Activated naive CD8-positive, alpha-beta T cell treated with anti-CD3 and anti-CD28 coated beads, Interleukin-2, amount 50 U/mL, for 24 hours (primary cell): Measurements from ENCODE around the gene ANKRD50.

Experiments
- ATAC-seq: fragments of 150-1000 bp; cut with Tn5 transposase; one replicate; pipeline ENCODE4 v1.10.0; 2021
- DNase-seq: peaks from one replicate; pipeline ENCODE4 v3.0.0; 2021
- H3K27ac Mint-ChIP-seq: one replicate; pipeline ENCODE4 v1.8.0; 2021; ENCODE audit warnings: mild to moderate bottlenecking, mixed read lengths
- H3K27me3 Mint-ChIP-seq: one replicate; pipeline ENCODE4 v1.8.0; 2021; ENCODE audit warnings: mixed read lengths
- H3K36me3 Mint-ChIP-seq: one replicate; pipeline ENCODE4 v1.8.0; 2021; ENCODE audit warnings: low read depth, mixed read lengths
- H3K4me1 Mint-ChIP-seq: one replicate; pipeline ENCODE4 v1.8.0; 2021; ENCODE audit warnings: mixed read lengths
- H3K4me3 Mint-ChIP-seq: one replicate; pipeline ENCODE4 v1.8.0; 2021; ENCODE audit warnings: mild to moderate bottlenecking, moderate library complexity, mixed read lengths
- H3K9me3 Mint-ChIP-seq: one replicate; pipeline ENCODE4 v1.8.0; 2021; ENCODE audit warnings: mixed read lengths

The ANKRD50 gene

DNA sequence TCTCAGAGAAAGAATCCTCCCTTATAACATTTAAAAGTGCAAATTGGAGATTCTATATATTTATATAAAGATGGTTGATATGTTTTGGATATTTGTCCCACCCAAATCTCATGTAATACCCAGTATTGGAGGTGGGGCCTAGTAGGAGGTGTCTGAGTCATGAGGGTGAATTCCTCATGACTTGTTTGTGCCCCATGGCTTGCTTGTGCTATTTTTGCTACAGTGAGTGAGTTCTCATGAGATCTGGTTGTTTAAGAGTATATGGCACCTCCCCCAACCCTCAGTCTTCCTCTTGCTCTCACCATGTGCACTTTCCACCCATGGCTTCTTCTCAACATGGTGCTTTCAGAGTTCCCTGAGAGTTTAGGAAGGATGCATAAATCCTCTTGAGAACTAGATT lies 9.5 kb upstream of the ANKRD50 start:
- DNase-seq (no peak), ATAC-seq (peak; percentile 36)
- Mint-ChIP-seq H3K9me3 (no peaks in the 10 kb centered on the region), H3K4me3 (no peak overlapping the region), H3K27me3 (no peaks in the 10 kb centered on the region), H3K36me3 (no peaks in the 10 kb centered on the region), H3K4me1 (no peaks in the 10 kb centered on the region), H3K27ac (no peak overlapping the region)

DNA sequence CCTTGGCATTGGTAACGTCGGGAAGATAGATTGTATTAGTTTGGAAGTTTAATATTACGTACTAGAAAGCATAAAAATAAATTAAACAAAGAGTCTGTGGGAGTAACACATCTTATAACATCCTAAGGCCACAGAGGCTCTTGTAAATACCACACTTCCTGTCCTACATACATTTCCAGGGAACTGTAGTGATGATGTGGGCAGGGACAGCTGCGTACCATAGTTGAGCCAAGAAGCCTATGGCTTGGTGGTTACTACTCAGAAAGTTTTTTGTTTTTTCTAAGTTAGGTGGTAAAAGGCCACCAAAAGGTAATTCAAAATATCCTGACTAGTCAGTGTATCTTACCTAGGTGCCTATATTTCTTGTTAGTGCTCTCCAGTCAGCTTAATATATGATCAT lies 4.6 kb upstream of the ANKRD50 start:
- no peak for DNase-seq
- Mint-ChIP-seq H3K9me3 (no peaks in the 10 kb centered on the region), H3K36me3 (no peaks in the 10 kb centered on the region), H3K4me1 (peaks cover 6% of the 10 kb centered on the region), H3K27ac (no peak overlapping the region), H3K4me3 (no peak overlapping the region), H3K27me3 (no peaks in the 10 kb centered on the region)
- ATAC-seq = no peak

DNA sequence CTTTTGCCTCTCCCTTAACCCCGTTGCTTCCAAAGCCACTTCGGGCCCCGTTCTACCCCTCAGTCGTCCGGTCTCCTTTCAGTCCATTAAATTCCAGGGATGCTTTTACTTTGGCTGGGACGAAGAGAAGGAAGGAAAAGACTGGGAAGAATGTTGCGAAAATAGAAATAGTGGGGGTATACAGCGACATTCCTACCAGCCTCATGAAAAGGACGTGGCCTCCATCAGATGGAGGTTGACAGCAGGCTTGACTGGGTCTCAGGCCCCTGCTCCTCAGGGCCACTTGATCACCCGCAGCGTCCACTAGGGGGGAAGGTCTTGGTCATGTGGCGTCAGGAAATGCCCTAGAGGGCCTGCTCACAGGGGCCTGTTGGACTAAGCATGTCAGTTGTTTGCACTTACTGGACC lies 657 bp upstream of the ANKRD50 start:
- H3K4me3 Mint-ChIP-seq = peak overlapping the region; percentile 77
- H3K9me3 Mint-ChIP-seq = no peaks in the 10 kb centered on the region
- DNase-seq (peak; percentile 13), ATAC-seq (peak; percentile 29)
- H3K27me3 Mint-ChIP-seq = peaks cover 2% of the 10 kb centered on the region
- H3K27ac Mint-ChIP-seq = peak overlapping the region; percentile 69
- no peaks in the 10 kb centered on the region for H3K36me3 Mint-ChIP-seq
- H3K4me1 Mint-ChIP-seq = peaks cover 6% of the 10 kb centered on the region

DNA sequence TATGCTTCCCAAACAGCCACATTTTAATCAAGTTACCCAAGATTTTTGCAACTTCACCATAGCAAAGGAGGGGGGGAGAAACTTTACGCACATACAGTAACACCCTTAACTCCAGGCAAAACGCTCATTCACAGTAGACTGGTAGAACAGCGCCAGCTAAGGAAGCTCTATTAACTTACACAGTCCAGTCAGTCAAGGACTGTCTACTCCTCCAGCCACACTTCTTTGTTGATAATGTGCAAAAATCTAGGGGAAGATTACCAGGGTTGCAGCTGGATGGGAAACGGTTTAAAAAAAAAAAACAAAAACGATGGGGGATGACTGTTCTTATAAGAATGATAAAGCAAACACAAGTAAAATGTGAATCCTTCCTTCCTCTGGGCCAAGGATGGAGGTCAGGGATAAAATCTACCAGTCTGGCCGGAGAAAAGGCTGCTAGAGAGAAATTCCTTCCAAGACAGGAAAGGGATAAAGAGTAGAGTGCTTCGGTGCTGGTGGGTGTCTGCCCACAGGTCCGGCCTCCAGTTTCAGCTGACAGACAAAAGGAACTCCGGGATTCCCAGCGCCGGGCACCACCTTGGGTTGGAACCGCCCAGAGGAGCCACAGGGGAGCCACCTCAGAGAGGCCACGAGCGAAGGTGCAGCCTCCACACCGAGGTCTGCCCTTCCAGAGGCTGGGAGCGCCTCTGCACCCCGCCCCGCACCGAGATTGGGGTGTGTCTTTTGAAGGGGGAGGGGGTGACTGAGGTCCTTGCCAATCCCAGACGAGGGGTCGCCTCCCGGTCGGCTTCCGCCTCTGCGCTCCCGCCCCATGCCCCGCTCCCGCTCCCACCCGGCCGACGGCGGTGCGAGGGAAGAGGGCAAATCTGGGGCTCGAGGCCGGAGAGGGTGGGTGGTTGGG lies 811 bp downstream of the ANKRD50 start:
- ATAC-seq (peak; percentile 20), DNase-seq (peak; percentile 16)
- Mint-ChIP-seq H3K4me1 (peaks cover 6% of the 10 kb centered on the region), H3K36me3 (no peaks in the 10 kb centered on the region), H3K9me3 (no peaks in the 10 kb centered on the region), H3K27ac (no peak overlapping the region), H3K27me3 (peaks cover 3% of the 10 kb centered on the region), H3K4me3 (no peak overlapping the region)

DNA sequence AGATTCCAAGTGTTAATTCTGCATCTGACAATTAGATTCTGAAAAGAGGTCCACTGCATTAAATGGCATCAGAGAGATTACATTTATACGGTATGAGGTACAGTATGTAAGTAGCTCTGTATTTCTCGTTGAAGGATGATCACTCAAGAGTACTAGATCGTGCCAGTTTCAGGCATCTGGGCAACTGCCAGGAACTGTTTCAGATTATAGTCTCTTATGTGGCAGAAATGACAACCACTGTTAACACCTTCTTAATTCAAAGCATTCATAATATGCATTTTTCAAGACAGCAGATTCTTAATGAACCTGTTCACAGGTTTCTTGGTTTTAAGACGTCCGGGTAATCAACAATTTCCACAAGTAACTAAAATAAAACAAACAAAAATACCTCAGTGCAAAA lies 1.6 kb downstream of the ANKRD50 start:
- DNase-seq (no peak), ATAC-seq (no peak)
- H3K4me3 Mint-ChIP-seq = no peak overlapping the region
- H3K9me3 Mint-ChIP-seq = no peaks in the 10 kb centered on the region
- peaks cover 6% of the 10 kb centered on the region for H3K4me1 Mint-ChIP-seq
- no peak overlapping the region for H3K27ac Mint-ChIP-seq
- H3K27me3 Mint-ChIP-seq = peaks cover 3% of the 10 kb centered on the region
- no peaks in the 10 kb centered on the region for H3K36me3 Mint-ChIP-seq

DNA sequence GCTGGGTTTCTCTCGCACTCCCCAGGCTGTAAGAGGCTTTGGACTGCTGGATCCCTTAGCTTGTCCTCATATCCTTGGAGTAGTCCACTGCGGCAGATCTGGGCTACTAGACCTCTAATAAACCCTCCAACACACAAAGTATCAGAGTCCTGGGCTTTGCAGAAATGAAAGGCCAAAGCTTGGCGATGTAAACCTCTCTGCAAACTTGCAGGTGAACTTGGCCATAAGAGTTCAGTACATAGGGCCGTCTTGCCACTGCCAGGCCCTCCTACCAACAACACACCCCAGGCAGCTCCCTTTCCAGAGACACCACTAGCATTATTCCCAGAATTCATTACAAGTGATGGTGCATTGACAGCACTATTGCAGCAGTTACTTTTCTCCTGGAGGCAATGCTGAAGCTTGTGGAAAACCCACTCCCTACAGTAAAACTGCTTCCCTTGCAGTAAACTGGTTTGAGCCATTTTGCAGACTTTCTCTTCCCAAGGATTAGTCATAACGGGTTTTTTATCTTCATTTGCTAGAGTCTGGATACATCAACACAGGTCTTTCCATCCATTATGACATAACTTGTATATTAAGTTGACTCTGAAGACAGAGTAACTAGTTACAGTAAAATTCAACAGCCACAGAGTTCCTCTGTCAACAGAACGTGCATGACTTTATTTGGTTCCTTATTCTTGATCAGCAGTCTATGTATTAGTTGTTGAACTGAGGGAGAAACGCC lies 2.4 kb downstream of the ANKRD50 start:
- Mint-ChIP-seq H3K27me3 (peaks cover 3% of the 10 kb centered on the region), H3K4me1 (peaks cover 6% of the 10 kb centered on the region), H3K4me3 (no peak overlapping the region), H3K36me3 (no peaks in the 10 kb centered on the region), H3K9me3 (no peaks in the 10 kb centered on the region), H3K27ac (no peak overlapping the region)
- no peak for ATAC-seq
- no peak for DNase-seq

DNA sequence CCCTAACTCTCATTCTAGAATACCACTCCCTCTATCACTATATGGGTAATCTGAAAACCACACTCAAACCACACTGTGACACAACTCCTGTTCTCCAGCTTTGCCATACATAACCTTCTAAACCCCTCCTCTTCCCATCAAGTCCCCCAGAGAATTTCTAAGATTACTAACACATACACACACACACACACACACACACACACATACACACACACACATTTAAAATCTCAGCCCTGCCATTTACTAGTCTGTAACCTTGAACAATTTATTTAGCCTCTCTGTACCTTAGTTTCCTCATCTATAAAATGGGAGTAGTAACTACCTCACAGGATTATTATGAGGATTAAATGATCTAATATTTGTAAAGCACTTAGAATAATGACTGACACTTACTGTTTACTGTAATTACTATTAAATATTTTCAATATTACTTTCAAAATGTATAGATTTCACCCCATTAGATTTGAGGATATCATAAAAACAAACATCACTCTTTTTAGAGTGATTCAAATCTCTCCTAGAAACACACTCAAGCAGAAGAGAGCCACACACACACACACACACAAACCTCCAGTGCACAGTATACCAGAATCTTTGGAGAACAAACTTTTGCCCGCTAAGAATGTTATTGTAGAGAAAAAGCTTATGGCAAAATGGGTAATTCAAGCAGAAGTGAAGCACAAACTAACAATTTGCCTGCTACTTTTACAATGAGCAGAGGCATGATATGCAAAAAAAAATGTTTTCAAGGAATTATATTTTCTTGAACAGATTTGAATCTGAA lies 3.8 kb downstream of the ANKRD50 start:
- no peak for DNase-seq
- H3K27me3 Mint-ChIP-seq = peaks cover 3% of the 10 kb centered on the region
- no peak for ATAC-seq
- no peak overlapping the region for H3K27ac Mint-ChIP-seq
- no peaks in the 10 kb centered on the region for H3K9me3 Mint-ChIP-seq
- no peaks in the 10 kb centered on the region for H3K36me3 Mint-ChIP-seq
- peaks cover 6% of the 10 kb centered on the region for H3K4me1 Mint-ChIP-seq
- no peak overlapping the region for H3K4me3 Mint-ChIP-seq

DNA sequence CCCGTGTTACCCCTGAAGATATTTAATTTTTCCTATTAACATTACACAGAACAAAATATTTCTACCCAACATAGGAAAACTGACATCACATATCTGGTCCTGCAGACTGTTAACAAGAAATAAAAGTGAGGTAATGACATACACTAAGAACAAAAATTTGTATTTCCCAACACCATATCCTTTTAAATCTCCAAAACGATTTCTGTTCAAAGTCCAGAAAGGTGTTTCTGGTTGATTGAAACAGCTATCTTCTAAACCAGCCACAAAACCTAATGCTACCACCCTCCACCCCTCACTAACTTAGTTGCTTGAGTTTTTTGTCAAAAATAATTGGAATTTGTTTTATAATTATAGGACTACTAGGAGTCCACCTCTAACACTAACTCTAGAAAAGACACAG lies 7.1 kb downstream of the ANKRD50 start:
- Mint-ChIP-seq H3K27me3 (peaks cover 6% of the 10 kb centered on the region), H3K36me3 (no peaks in the 10 kb centered on the region), H3K4me3 (no peak overlapping the region), H3K9me3 (no peaks in the 10 kb centered on the region), H3K27ac (no peak overlapping the region), H3K4me1 (no peaks in the 10 kb centered on the region)
- DNase-seq = no peak
- no peak for ATAC-seq

DNA sequence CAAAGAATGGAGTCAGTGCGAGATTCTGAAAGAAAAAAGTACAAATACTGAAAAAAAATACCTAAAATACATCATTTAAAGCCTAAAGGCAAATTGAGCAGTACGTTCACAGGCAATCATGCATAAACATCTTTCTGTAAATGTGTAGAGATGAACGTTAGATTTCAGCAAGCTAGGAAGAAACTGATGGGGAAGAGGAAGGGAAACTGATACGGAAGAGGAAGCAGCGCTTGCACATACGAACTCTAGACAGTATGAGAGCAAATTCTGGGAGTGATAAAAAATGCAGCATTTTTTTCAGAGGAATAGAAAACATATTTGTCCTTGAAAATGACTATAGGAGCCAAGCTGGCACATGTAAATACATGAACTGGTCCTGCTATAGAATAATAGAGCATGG lies 9.4 kb downstream of the ANKRD50 start:
- Mint-ChIP-seq H3K36me3 (no peaks in the 10 kb centered on the region), H3K4me1 (no peaks in the 10 kb centered on the region)
- ATAC-seq = no peak

DNA sequence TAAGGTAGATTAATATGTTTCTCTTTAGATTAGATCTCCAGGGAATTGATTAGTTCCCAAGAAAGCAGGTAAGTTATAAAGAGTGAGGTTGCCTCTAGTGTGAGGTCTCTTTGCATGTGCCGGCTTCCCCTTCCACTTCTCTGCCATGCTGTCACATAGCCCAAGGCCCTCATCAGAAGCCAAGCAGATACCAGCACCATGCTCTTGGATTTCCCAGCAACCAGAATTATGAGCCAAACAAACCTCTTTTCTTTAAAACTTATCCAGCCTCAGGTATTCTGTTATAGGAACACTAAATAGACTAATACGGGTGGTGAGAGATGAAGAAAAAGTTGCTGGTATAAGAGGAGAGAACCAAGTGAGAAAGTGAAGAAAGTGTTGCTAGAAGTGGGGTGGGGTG lies 15.1 kb downstream of the ANKRD50 start:
- peaks cover 2% of the 10 kb centered on the region for H3K27me3 Mint-ChIP-seq
- no peaks in the 10 kb centered on the region for H3K9me3 Mint-ChIP-seq
- no peaks in the 10 kb centered on the region for H3K36me3 Mint-ChIP-seq
- no peak for DNase-seq
- ATAC-seq = no peak
- H3K4me3 Mint-ChIP-seq = no peak overlapping the region
- no peaks in the 10 kb centered on the region for H3K4me1 Mint-ChIP-seq
- no peak overlapping the region for H3K27ac Mint-ChIP-seq

More for the DNA sequence above, 9.4 kb downstream of the ANKRD50 start:
- no peak for DNase-seq
- H3K4me3 Mint-ChIP-seq = no peak overlapping the region
- no peaks in the 10 kb centered on the region for H3K9me3 Mint-ChIP-seq
- H3K27ac Mint-ChIP-seq = no peak overlapping the region
- H3K27me3 Mint-ChIP-seq = peaks cover 4% of the 10 kb centered on the region

DNA sequence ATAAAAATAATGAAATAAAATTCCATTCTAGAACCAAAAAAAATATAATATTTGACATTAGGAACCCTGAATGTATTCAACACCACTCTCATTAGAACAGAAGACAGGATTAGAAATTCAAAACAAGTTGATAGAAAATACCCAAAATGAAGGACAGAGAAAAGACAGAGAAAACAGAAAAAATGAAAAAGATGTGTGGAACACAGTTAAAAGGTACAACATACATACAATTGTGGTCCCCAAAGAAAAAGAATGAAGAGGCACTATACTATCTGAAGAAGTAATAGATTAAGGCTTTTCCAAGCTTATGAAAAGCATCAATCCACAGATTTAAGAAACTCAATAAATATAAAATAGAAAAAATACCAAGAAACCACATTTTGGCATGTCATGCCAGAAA lies 16.4 kb downstream of the ANKRD50 start:
- Mint-ChIP-seq H3K4me1 (no peaks in the 10 kb centered on the region), H3K9me3 (no peaks in the 10 kb centered on the region), H3K36me3 (no peaks in the 10 kb centered on the region), H3K27me3 (peaks cover 2% of the 10 kb centered on the region), H3K27ac (no peak overlapping the region), H3K4me3 (no peak overlapping the region)
- DNase-seq = no peak
- ATAC-seq = no peak

DNA sequence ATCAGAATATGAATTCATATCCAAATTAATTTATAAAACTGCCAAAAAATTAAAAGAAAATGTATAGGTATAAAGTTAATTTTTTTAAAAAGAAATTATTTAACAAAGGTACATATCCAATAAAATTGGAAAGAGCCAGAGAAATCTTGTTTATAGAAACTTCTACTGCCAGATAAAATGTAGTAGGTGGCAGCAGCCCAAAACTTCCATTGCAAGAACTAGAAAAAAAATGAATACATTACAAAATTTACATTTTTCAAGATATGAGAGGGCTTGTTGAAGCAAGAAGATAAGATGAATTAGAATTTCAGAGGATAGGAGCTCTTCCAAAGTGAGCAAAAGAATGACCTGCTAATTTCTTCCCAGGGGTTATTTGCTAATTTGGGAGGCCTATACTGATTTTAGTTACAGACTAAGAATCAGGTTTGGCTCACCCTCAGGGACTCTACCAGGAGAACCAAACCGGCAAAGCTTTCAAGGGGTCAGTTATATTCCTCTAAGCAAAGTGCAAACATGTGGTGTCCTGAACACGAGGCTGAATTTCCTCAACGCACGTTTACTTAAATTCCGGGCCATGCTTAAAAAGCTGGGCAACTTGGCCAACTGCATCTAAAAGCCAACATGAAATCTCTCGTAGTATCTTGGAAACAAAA lies 17.5 kb downstream of the ANKRD50 start:
- Mint-ChIP-seq H3K27me3 (no peaks in the 10 kb centered on the region), H3K4me1 (no peaks in the 10 kb centered on the region), H3K4me3 (no peak overlapping the region), H3K27ac (no peak overlapping the region), H3K9me3 (no peaks in the 10 kb centered on the region), H3K36me3 (no peaks in the 10 kb centered on the region)
- DNase-seq (no peak), ATAC-seq (no peak)

DNA sequence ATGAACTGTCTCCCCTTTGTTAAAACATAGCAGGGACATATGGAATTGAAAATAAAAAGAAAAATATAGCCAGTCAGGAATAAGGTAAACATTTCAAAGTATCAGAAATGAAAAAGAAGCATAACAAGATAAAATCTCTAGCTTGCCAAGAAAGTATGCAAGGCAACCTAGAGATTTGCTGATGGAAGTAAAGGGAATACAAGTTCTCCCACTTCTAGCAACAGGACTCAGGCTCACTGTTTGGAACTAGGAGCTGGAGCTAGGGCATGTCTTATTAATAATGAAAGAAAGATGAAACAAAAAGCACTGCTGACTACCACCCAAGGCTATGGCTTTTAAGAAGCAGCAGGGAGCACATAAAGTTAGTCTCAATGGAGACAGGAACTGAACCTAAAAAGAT lies 18.2 kb downstream of the ANKRD50 start:
- H3K27ac Mint-ChIP-seq = no peak overlapping the region
- H3K9me3 Mint-ChIP-seq = no peaks in the 10 kb centered on the region
- H3K4me1 Mint-ChIP-seq = no peaks in the 10 kb centered on the region
- ATAC-seq (no peak), DNase-seq (no peak)
- no peak overlapping the region for H3K4me3 Mint-ChIP-seq
- H3K27me3 Mint-ChIP-seq = no peaks in the 10 kb centered on the region
- H3K36me3 Mint-ChIP-seq = no peaks in the 10 kb centered on the region

DNA sequence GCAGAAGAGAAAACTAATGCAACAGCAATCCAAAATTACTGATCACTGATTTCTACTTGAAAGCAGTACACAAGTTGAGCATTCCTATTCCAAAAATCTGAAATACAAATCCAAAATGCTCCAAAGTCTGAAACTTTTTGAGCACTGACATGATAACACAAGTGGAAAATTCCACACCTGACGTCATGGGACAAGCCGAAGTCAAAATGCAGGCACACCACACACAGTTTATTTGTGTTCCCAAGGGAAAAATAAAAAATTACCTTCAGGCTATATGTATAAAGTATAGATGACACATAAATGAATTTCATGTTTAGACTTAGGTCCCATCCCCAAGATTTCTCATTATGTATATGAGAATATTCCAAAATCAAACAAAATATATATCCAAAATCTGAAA lies 20.7 kb downstream of the ANKRD50 start:
- no peak overlapping the region for H3K27ac Mint-ChIP-seq
- no peaks in the 10 kb centered on the region for H3K27me3 Mint-ChIP-seq
- H3K36me3 Mint-ChIP-seq = no peaks in the 10 kb centered on the region
- no peaks in the 10 kb centered on the region for H3K4me1 Mint-ChIP-seq
- H3K9me3 Mint-ChIP-seq = no peaks in the 10 kb centered on the region
- H3K4me3 Mint-ChIP-seq = no peak overlapping the region
- no peak for ATAC-seq
- DNase-seq = no peak
